B cell (primary cell): ENCODE results near the gene MYL4. TPM values are rescaled to one million over a fixed set of nuclear protein-coding genes. Genes with fewer than 3 reads are reported as not detected.

Experiments used
- ATAC-seq: fragments of 200-7000 bp; cut with Tn5 transposase; one replicate; pipeline ENCODE4 v1.10.0; 2021; ENCODE audit warnings: low read depth, mild to moderate bottlenecking, moderate number of reproducible peaks, moderate library complexity
- CTCF ChIA-PET: fragments of 350-600 bp; sonication (Branson Sonifier 250); formaldehyde crosslinking; loops from one replicate; lab custom pipeline; 2021; ENCODE audit warnings: antibody characterized with exemption, inconsistent platforms; lab: Charles Lee
- POLR2A ChIA-PET: fragments of 350-600 bp; sonication (Branson Sonifier 250); formaldehyde crosslinking; loops from one replicate; lab custom pipeline; 2021; ENCODE audit warnings: antibody characterized with exemption; lab: Charles Lee
- DNase-seq: peaks from one replicate; pipeline ENCODE4 v3.0.0; 2013
- H2AFZ ChIP-seq: 2 replicates; pipeline ENCODE4 v1.6.1; 2012; ENCODE audit warnings: mild to moderate bottlenecking, low read depth, low read length; ENCODE audit not compliant: insufficient read depth, poor library complexity, severe bottlenecking
- H3K27ac ChIP-seq, 2 donors: 1 replicate in 1 of 2; 2 replicates in 1 of 2; pipeline ENCODE4 v1.5.1; 2012 to 2013; ENCODE audit warnings: low read length in 2 of 2, mild to moderate bottlenecking in 2 of 2, moderate library complexity in 1 of 2
- H3K27me3 ChIP-seq, 4 experiments: fragments of 200-600 bp in 1 of 4; sonication (generic) in 1 of 4; replicated peaks in 1 of 4; 1 replicate in 2 of 4; 2 replicates in 2 of 4; pipeline versions ENCODE4 v1.6.1 to v1.7.0; 2013 to 2016; ENCODE audit warnings: low read length in 3 of 4, mild to moderate bottlenecking in 2 of 4, mixed read lengths in 1 of 4, moderate library complexity in 1 of 4; ENCODE audit not compliant: insufficient read depth in 4 of 4, control insufficient read depth in 3 of 4; ENCODE audit errors: control extremely low read depth in 1 of 4
- H3K36me3 ChIP-seq, 2 experiments: replicated peaks in 1 of 2; 1 replicate in 1 of 2; 2 replicates in 1 of 2; pipeline versions ENCODE4 v1.6.1 to v1.7.1; 2013; ENCODE audit warnings: low read length in 1 of 2; ENCODE audit not compliant: insufficient read depth in 2 of 2, control insufficient read depth in 1 of 2; ENCODE audit errors: control extremely low read depth in 1 of 2, extremely low read depth in 1 of 2
- H3K4me1 ChIP-seq, 2 donors: fragments of 200-600 bp in 1 of 2; sonication (generic) in 1 of 2; 1 replicate in 1 of 2; 2 replicates in 1 of 2; pipeline versions ENCODE4 v1.5.1 to v1.6.1; 2013 to 2017; ENCODE audit warnings: low read length in 2 of 2; ENCODE audit not compliant: control insufficient read depth in 2 of 2, insufficient read depth in 2 of 2
- H3K4me2 ChIP-seq: replicated peaks from 2 replicates; pipeline ENCODE3; 2012; ENCODE audit warnings: mild to moderate bottlenecking, low read depth, low read length; ENCODE audit not compliant: poor library complexity, severe bottlenecking
- H3K4me3 ChIP-seq, 5 experiments: fragments of 200-600 bp in 1 of 5; sonication (generic) in 1 of 5; 1 replicate in 3 of 5; 2 replicates in 2 of 5; pipeline versions ENCODE4 v1.5.1 to v1.7.0; 2011 to 2016; ENCODE audit warnings: low read length in 4 of 5, mild to moderate bottlenecking in 4 of 5, low read depth in 2 of 5, control low read depth in 1 of 5, moderate library complexity in 1 of 5; ENCODE audit not compliant: insufficient read depth in 1 of 5; ENCODE audit errors: control extremely low read depth in 1 of 5, extremely low read depth in 1 of 5
- H3K79me2 ChIP-seq: fragments of 200-600 bp; sonication (generic); one replicate; pipeline ENCODE4 v1.6.0; 2016; ENCODE audit warnings: low read length; ENCODE audit not compliant: control insufficient read depth, insufficient read depth
- H3K9ac ChIP-seq: fragments of 200-600 bp; sonication (generic); 2 replicates; pipeline ENCODE4 v1.6.1; 2017; ENCODE audit warnings: mild to moderate bottlenecking, low read length, moderate library complexity
- H3K9me3 ChIP-seq, 3 donors: one replicate each; pipeline versions ENCODE4 v1.6.1 to v1.7.1; 2013; ENCODE audit warnings: low read length in 2 of 3; ENCODE audit not compliant: control insufficient read depth in 2 of 3, insufficient read depth in 1 of 3; ENCODE audit errors: control extremely low read depth in 1 of 3
- H4K20me1 ChIP-seq: 2 replicates; pipeline ENCODE4 v1.6.0; 2012; ENCODE audit warnings: mild to moderate bottlenecking, low read length; ENCODE audit not compliant: insufficient read depth, control insufficient read depth, poor library complexity, severe bottlenecking
- H3K27ac Mint-ChIP-seq: one replicate; pipeline ENCODE4 v1.8.0; 2021; ENCODE audit warnings: mixed read lengths
- H3K27me3 Mint-ChIP-seq: one replicate; pipeline ENCODE4 v1.8.0; 2021; ENCODE audit warnings: mixed read lengths
- H3K4me1 Mint-ChIP-seq: one replicate; pipeline ENCODE4 v1.8.0; 2021; ENCODE audit warnings: mixed read lengths
- H3K4me3 Mint-ChIP-seq: one replicate; pipeline ENCODE4 v1.8.0; 2021; ENCODE audit warnings: mixed read lengths
- H3K9me3 Mint-ChIP-seq: one replicate; pipeline ENCODE4 v1.8.0; 2022; ENCODE audit warnings: mixed read lengths; ENCODE audit not compliant: insufficient read depth
- CTCF ChIP-seq: fragments of 200-600 bp; IDR thresholded peaks from one replicate; pipeline ENCODE4 v1.8.0; 2022; ENCODE audit warnings: antibody characterized with exemption, mild to moderate bottlenecking
- EZH2 ChIP-seq: IDR thresholded peaks from 2 replicates; pipeline ENCODE4 v1.6.1; 2012; ENCODE audit warnings: borderline replicate concordance, low read depth, mild to moderate bottlenecking, moderate library complexity, low read length; ENCODE audit not compliant: insufficient read depth, poor library complexity, severe bottlenecking
- WGBS: methylation state at CpG from one replicate; pipeline ENCODE4 v1.1.5; 2013; ENCODE audit warnings: missing lambda C conversion rate; ENCODE audit not compliant: insufficient coverage; 5-methylcytosine and 5-hydroxymethylcytosine counted together
- intact Hi-C: fragments of 100-400 bp; cut with micrococcal nuclease; formaldehyde crosslinking; loops from one replicate; pipeline ENCODE4 v1.10.0; 2022
- polyA plus RNA-seq: library from polyadenylated mRNA; depleted of rRNA; stranded (reverse); fragments of >200 nt; gene quantifications from 2 replicates; pipeline ENCODE4 v1.2.3, GENCODE V29; 2012
- total RNA-seq, 2 donors: library from RNA; stranded (reverse); fragments of 120-200 nt in 1 of 2; gene quantifications; 1 replicate in 1 of 2; 2 replicates in 1 of 2; pipeline versions ENCODE4 v1.2.3 to v1.2.4, GENCODE V29; 2013 to 2022

The MYL4 gene
- total and polyA plus RNA-seq, 2 donors (not counting 1 experiment from before 2014, with no cell fraction given) = 0.16 to 0.42 TPM

- 84% methylated on average over 2 of the region's 3 CpGs for WGBS
- ChIA-PET CTCF (interaction anchor here (1.7 to 6.4 kb wide), 3 partner anchors 10 to 74 kb away, joined by 5 to 45 read pairs (median 17); no protein-coding TSS in a partner anchor), POLR2A (interaction anchor here (0.5 to 0.8 kb wide), 4 partner anchors 21 to 84 kb away, joined by 3 to 5 read pairs (median 4); no protein-coding TSS in a partner anchor)
These were observed 31.7 kb downstream of the MYL4 start for GRCh38 chr17:47240806-47241205.

More at GRCh38 chr17:47240806-47241205, 31.7 kb downstream of the MYL4 start:
- Histone ChIP-seq H3K4me1 (peaks cover 25 to 26% of the 10 kb centered on the region in 2 donors), H3K79me2 (no peaks in the 10 kb centered on the region), H3K36me3 (no peaks in the 10 kb centered on the region), H3K9ac (no peak overlapping the region), H3K9me3 (peaks cover 0 to 19% (median 8%) of the 10 kb centered on the region in 3 donors), H4K20me1 (no peaks in the 10 kb centered on the region), H3K27ac (no peak overlapping the region), H3K4me3 (no peak overlapping the region), H3K27me3 (no peaks in the 10 kb centered on the region), H3K4me2 (no peak overlapping the region), H2AFZ (no peak overlapping the region)
- Mint-ChIP-seq H3K27me3 (no peaks in the 10 kb centered on the region), H3K4me1 (peaks cover 35% of the 10 kb centered on the region), H3K4me3 (no peak overlapping the region), H3K9me3 (no peaks in the 10 kb centered on the region), H3K27ac (no peak overlapping the region)
- TF ChIP-seq CTCF = no peak
- no peak for TF ChIP-seq EZH2
- DNase-seq (no peak), ATAC-seq (no peak)
- intact Hi-C loops = no loop called here
